ELR (cell line): ENCODE results near the gene ANK3.

ENCODE experiments used
- DNase-seq: peaks from one replicate; pipeline ENCODE4 v3.0.0-alpha.2; 2015; ENCODE audit warnings: low read depth

ANK3 gene

DNA sequence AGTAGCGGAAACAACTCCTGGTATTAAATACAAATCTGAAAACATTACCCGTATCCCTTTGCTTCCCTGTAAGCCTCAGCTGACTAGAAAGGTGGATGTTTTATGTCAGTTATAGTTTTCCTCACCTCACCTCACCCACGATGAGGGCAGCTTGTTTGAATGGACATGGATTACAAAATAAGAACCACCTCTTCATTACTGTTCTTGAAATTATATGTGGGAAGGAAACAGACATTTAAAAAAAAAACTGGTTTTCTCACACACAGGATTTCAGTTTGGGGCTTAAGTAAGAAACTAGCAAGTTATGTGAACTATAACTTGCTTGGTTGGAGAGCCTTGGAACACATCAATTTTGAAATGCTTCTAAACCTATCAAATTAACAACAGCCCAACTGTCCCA lies 250.4 kb downstream of the ANK3 start:
- DNase-seq: no peak

- no peak for DNase-seq
Measured at GRCh38 chr10:60138842-60139241, 250.8 kb downstream of the ANK3 start.

- no peak for DNase-seq
Measured at GRCh38 chr10:60138026-60138425, 251.6 kb downstream of the ANK3 start.

DNA sequence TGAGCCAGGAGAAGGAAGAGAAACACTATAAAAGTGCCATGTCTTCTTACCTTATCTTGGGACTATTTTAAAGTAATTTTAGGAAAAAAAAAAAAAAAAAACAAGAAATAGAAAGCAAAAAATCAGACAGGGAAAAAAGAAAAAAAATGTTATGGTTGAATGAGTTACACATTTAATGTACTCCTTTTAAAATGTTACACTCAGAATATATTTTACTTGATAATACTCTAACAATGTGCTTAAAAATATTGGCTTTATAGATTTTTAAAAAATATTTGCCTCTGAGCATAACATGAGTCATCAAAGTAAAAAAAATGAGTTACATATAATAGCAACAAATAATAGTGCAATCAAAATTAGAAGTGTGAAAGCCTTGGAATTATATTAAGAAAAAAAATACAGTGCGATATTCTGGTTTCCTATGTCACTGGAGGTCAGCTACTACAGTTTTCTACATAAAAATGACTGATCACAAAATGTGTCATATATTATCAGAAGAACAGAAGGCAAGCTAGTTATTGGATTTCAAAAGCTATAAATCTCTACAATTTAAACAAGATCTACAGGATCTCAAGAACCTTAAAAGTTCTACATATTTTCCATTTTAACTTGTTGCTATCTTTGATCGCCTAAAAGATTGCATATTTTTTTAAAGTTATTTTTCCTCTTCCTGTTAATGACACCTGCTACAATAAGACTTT lies 252.2 kb downstream of the ANK3 start:
- no peak for DNase-seq

- no peak for DNase-seq
Measured at GRCh38 chr10:60135020-60135419, 254.7 kb downstream of the ANK3 start.

GRCh38 chr10:60134548-60134947 lies 255.1 kb downstream of the ANK3 start:
- DNase-seq: no peak

DNA sequence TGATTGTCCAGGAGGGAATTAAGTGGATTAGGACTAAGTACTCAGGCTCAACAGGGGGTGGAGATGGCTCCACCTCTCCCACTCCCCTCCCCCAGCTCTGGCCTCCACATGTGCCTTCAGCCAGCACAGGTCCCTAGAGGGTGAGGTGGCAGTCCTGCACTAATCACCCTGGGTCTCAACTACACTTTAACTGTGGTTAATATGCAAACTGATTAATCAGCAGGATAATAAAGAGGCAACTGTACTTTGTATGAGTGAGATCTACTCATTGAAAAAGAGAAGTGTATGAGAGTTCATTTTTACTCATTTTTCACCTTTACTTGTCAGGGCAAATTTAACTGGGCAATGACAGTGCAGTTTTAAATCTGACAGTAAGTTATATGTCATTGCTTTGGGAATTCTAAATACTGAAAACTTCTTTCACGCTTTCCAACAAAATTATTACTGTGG lies 259.5 kb downstream of the ANK3 start:
- no peak for DNase-seq

- DNase-seq: no peak
Measured at GRCh38 chr10:60125895-60126294, 263.8 kb downstream of the ANK3 start.

GRCh38 chr10:60124536-60124935 lies 265.1 kb downstream of the ANK3 start:
- DNase-seq: no peak

GRCh38 chr10:60123668-60124067 lies 266.0 kb downstream of the ANK3 start:
- DNase-seq: no peak

DNA sequence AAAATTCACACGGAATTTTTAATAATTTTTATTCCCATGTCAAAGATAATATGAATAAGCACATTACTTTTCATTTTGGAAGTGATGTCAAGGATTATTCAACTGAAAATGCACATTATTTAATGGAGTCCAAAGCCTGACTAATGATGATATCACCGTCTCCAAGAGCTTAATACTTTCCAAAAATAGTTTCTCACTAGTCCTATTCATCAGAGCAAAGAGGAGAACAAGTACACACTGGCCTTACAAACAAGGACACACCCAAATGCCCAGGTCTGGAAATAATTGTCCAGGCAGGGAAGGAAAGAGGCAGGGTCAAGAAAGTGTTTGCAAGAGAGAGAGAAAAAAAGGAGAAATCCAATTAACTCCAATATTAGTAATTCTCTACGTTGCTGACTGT lies 266.5 kb downstream of the ANK3 start:
- DNase-seq: peak; percentile 48

DNA sequence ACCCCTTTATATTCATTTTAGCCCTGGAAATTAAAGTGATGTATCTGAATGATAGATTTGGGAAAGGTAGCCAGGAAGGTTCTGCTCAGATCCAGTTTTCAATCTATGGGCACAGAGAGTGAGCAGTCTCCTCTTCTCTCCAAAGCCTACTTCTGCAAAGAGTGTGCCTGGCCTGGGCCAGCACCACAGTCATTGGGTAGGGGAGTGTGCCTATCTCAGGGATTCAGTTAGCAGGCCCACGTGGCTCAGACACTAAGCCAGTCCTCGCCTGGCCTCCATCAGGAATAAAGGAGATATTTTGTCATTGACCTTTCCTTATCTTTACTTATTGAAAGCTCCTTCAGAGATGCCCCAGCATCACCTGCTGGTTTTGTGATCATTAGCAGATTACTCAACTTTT lies 267.5 kb downstream of the ANK3 start:
- no peak for DNase-seq

DNA sequence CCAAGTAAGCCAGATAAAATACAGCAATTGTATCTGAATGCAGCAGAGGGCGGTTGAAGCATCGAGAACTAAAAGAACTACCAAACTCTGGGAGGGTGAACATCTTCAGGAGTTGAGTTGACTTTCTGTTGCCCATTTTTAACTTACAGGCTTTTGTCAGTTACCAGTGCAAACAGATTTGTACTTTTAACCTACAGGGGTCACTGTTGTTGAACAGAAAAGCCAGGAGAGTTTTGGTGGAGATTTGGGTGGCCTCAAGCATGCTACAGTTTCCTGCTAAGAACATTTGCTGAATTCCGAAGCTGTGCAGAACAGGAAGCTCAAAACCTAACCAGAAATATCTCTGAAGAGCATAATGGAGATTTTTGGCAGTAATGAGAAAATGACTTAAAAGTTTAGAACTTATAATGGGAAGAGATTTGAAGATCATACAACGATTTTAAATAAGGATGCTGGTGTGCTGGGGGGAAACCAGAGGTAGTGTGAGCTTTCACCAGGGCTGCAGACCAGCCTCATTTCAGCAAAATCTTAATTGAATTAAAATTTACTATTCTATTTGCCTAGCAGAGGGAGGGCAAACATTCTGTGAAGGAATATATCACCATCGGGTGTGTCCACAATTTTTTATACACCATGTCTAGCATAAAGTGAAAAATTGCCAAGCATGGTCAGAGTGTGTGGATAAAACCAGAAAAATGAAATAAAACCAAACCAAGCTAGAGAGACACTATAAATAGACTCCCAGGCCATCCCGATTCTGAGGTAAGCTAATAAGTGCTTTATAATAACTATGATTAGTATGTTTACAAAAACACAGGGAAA lies 274.7 kb downstream of the ANK3 start:
- DNase-seq: peak; percentile 55

GRCh38 chr10:60110739-60111138 lies 278.9 kb downstream of the ANK3 start:
- no peak for DNase-seq

DNA sequence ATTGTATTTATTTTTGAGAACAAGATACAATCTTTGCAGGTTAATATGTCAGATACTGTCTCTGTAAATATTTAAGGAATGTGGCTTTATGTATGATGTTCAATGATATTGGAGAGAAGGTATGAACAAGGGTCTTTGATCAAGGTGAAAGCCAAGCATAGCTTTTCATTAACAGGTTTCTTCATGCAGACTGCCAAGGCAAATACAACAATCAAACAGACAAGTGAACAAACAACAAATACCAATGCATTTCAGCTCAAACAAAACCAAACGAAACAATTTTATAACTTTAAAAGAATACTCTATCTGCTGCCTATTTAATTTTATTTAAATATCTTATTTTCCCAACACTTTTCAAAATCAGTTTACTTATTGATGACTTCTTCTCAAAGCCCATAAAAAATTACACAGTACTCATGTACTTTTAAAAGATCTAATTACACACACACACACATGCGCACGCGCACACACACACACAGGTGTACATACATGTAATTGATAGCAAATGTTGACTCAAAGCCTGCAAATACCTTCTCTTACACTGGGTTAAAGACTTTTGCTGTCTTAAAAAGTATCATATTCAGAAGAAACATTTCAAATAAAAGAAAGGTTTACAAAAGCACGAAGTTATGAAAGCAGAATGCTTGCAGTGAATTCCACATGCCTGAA lies 282.2 kb downstream of the ANK3 start:
- no peak for DNase-seq

DNA sequence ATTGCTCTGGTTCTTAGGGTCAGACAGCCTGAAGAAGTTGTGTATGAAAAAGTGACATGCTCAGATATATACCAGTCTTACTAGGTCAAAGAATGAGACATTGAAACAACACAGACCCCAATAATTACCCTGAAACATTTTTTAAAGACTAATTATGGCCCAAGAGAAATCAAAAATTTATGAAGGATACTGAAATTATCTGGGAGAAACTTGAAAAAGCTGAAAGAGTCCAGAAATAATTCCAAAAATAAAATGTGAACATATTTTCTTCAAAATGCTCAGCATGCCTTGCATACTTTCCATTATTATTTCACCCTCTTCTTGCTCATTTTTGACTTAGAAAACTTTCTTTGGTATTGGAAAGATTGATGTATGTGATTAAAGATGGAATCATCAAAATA lies 284.4 kb downstream of the ANK3 start:
- DNase-seq: no peak

DNA sequence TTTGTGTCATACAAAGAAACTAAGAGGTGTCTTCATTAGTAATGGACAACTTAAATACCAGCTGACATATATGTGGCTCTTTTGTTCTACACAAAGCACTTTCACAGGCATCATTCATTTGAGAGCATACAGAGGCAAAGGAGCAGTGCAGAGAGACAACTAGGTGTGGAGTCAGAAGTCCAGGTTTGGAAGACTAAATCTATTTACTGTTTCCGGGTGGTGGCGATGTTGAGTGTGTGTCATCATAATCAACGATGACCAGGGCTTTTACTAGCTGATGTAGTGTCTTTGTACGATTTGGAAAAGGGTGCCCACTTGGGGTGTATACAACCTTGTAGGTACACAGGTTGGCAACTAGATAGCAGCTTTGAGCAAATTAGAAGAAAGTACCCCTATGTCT lies 287.9 kb downstream of the ANK3 start:
- DNase-seq: no peak

GRCh38 chr10:60099998-60100747 lies 289.5 kb downstream of the ANK3 start:
- DNase-seq: peak; percentile 61

- peak; percentile 31 for DNase-seq
Measured at GRCh38 chr10:60098677-60099601, 290.7 kb downstream of the ANK3 start.

DNA sequence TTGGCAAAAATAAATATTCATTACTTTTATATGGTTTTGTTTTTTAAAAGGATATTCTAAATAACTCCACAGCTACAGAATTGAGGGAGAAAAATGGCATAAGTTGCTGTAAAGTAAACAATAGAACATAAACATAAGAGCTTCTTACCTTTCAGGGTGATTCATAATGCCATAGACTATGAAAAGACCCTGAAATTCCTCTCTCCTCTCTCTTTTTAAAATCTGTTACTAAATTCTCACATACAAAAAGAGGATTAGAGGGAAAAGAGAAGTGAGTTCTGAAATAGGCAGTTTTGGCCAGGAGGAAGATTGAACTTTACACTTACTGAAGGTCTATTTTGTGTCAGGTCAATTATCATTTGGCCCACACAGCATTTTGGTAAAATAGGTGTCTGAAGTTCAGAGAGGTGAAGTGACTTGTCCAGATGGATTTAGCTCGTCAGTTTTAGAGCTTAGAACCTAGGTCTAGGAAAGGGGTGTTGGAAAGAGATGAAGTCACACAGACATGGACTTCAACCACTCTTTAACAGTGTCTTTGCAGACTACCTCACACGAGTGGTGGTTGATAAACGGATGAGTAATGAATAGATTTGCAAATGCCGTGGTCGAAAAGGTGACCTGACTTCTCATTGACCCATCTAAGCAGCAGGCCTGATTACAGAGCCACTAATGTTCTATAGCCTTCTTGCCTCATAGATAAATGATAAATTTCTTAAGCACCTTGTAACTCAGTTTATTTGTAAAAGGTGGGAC lies 292.7 kb downstream of the ANK3 start:
- DNase-seq: no peak
